ENCODE data around the gene GLT8D2.

The GLT8D2 gene

GRCh38 chr12:103944964-103945363, 105.0 kb downstream of the GLT8D2 start:
- no peak for DNase-seq

All from AML-193 (cell line).